ENCODE measurements around the gene GALNT17. TPM values are rescaled to one million over a fixed set of nuclear protein-coding genes. Genes with fewer than 3 reads are reported as not detected.

The GALNT17 gene
- total and polyA plus RNA-seq, 2 experiments from 2014 or later: 11.1 to 65.6 TPM

DNA sequence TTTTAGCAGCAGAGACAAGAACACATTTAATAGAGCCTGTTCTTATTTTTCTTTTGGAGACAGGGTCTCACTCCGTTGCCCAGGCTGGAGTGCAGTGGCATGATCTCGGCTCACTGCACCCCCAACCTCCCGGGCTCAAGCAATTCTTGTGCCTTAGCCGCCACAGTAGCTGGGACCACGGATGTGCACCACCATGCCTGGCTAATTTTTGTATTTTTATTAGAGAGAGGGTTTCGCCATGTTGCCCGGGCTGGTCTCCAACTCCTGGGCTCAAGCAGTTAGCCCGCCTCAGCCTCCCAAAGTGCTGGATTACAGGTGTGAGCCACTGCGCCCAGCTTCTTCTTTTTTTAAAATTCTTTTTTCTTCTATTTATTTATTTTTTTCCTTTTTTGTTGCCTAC, 23.3 kb downstream of the GALNT17 start:
- Histone ChIP-seq H3K27me3 (ENCODE audit: insufficient read depth) (no peaks in the 10 kb centered on the region), H3K4me3 (no peak overlapping the region), H4K20me1 (replicated peaks; ENCODE audit: insufficient read depth) (peaks cover 12% of the 10 kb centered on the region), H3K4me1 (ENCODE audit: insufficient read depth) (peaks cover 4% of the 10 kb centered on the region; the same call in 1 of the 2 replicates), H2AFZ (no peak overlapping the region), H3K4me2 (no peak overlapping the region), H3K36me3 (ENCODE audit: insufficient read depth) (no peaks in the 10 kb centered on the region), H3F3A (replicated peaks; ENCODE audit: low read depth) (no peaks in the 10 kb centered on the region), H3K9me2 (ENCODE audit: insufficient read depth) (no peaks in the 10 kb centered on the region), H3K79me2 (replicated peaks; ENCODE audit: insufficient read depth) (peaks cover 100% of the 10 kb centered on the region), H3K27ac (ENCODE audit: low read depth) (no peak overlapping the region)
- DNase-seq (ENCODE audit: low spot score): no peak
- TF ChIP-seq JUNB (IDR thresholded peaks at IDR 0.05; ENCODE audit: unreplicated experiment): no peak
- TF ChIP-seq, protein P1, sequence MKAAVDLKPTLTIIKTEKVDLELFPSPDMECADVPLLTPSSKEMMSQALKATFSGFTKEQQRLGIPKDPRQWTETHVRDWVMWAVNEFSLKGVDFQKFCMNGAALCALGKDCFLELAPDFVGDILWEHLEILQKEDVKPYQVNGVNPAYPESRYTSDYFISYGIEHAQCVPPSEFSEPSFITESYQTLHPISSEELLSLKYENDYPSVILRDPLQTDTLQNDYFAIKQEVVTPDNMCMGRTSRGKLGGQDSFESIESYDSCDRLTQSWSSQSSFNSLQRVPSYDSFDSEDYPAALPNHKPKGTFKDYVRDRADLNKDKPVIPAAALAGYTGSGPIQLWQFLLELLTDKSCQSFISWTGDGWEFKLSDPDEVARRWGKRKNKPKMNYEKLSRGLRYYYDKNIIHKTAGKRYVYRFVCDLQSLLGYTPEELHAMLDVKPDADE (IDR thresholded peaks at IDR 0.05): no peak
- no peak for TF ChIP-seq NANOG (IDR thresholded peaks at IDR 0.05; ENCODE audit: borderline replicate concordance)
- no peak for TF ChIP-seq EZH2 (IDR thresholded peaks at IDR 0.05; ENCODE audit: low read depth, unreplicated experiment)
- no peak for TF ChIP-seq CREB1 (CRISPR knock-in tag; IDR thresholded peaks at IDR 0.05; ENCODE audit: low read depth)
- TF ChIP-seq, protein P2, sequence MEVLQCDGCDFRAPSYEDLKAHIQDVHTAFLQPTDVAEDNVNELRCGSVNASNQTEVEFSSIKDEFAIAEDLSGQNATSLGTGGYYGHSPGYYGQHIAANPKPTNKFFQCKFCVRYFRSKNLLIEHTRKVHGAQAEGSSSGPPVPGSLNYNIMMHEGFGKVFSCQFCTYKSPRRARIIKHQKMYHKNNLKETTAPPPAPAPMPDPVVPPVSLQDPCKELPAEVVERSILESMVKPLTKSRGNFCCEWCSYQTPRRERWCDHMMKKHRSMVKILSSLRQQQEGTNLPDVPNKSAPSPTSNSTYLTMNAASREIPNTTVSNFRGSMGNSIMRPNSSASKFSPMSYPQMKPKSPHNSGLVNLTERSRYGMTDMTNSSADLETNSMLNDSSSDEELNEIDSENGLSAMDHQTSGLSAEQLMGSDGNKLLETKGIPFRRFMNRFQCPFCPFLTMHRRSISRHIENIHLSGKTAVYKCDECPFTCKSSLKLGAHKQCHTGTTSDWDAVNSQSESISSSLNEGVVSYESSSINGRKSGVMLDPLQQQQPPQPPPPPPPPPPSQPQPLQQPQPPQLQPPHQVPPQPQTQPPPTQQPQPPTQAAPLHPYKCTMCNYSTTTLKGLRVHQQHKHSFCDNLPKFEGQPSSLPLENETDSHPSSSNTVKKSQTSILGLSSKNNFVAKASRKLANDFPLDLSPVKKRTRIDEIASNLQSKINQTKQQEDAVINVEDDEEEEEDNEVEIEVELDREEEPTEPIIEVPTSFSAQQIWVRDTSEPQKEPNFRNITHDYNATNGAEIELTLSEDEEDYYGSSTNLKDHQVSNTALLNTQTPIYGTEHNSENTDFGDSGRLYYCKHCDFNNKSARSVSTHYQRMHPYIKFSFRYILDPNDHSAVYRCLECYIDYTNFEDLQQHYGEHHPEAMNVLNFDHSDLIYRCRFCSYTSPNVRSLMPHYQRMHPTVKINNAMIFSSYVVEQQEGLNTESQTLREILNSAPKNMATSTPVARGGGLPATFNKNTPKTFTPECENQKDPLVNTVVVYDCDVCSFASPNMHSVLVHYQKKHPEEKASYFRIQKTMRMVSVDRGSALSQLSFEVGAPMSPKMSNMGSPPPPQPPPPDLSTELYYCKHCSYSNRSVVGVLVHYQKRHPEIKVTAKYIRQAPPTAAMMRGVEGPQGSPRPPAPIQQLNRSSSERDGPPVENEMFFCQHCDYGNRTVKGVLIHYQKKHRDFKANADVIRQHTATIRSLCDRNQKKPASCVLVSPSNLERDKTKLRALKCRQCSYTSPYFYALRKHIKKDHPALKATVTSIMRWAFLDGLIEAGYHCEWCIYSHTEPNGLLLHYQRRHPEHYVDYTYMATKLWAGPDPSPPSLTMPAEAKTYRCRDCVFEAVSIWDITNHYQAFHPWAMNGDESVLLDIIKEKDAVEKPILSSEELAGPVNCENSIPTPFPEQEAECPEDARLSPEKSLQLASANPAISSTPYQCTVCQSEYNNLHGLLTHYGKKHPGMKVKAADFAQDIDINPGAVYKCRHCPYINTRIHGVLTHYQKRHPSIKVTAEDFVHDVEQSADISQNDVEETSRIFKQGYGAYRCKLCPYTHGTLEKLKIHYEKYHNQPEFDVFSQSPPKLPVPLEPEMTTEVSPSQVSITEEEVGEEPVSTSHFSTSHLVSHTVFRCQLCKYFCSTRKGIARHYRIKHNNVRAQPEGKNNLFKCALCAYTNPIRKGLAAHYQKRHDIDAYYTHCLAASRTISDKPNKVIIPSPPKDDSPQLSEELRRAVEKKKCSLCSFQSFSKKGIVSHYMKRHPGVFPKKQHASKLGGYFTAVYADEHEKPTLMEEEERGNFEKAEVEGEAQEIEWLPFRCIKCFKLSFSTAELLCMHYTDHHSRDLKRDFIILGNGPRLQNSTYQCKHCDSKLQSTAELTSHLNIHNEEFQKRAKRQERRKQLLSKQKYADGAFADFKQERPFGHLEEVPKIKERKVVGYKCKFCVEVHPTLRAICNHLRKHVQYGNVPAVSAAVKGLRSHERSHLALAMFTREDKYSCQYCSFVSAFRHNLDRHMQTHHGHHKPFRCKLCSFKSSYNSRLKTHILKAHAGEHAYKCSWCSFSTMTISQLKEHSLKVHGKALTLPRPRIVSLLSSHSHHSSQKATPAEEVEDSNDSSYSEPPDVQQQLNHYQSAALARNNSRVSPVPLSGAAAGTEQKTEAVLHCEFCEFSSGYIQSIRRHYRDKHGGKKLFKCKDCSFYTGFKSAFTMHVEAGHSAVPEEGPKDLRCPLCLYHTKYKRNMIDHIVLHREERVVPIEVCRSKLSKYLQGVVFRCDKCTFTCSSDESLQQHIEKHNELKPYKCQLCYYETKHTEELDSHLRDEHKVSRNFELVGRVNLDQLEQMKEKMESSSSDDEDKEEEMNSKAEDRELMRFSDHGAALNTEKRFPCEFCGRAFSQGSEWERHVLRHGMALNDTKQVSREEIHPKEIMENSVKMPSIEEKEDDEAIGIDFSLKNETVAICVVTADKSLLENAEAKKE (CRISPR knock-in tag; IDR thresholded peaks at IDR 0.05): no peak
- no peak for TF ChIP-seq POLR2AphosphoS5 (IDR thresholded peaks at IDR 0.05; ENCODE audit: low read depth)
- TF ChIP-seq, protein P3, sequence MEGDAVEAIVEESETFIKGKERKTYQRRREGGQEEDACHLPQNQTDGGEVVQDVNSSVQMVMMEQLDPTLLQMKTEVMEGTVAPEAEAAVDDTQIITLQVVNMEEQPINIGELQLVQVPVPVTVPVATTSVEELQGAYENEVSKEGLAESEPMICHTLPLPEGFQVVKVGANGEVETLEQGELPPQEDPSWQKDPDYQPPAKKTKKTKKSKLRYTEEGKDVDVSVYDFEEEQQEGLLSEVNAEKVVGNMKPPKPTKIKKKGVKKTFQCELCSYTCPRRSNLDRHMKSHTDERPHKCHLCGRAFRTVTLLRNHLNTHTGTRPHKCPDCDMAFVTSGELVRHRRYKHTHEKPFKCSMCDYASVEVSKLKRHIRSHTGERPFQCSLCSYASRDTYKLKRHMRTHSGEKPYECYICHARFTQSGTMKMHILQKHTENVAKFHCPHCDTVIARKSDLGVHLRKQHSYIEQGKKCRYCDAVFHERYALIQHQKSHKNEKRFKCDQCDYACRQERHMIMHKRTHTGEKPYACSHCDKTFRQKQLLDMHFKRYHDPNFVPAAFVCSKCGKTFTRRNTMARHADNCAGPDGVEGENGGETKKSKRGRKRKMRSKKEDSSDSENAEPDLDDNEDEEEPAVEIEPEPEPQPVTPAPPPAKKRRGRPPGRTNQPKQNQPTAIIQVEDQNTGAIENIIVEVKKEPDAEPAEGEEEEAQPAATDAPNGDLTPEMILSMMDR (conservative IDR thresholded peaks at IDR 0.05; ENCODE audit: low read depth in 2 of 2): no peak
- no peak for TF ChIP-seq STAT1 (IDR thresholded peaks at IDR 0.05; ENCODE audit: unreplicated experiment)
- no peak for TF ChIP-seq ZNF114 (CRISPR knock-in tag; IDR thresholded peaks at IDR 0.05)
- TF ChIP-seq, protein P4, sequence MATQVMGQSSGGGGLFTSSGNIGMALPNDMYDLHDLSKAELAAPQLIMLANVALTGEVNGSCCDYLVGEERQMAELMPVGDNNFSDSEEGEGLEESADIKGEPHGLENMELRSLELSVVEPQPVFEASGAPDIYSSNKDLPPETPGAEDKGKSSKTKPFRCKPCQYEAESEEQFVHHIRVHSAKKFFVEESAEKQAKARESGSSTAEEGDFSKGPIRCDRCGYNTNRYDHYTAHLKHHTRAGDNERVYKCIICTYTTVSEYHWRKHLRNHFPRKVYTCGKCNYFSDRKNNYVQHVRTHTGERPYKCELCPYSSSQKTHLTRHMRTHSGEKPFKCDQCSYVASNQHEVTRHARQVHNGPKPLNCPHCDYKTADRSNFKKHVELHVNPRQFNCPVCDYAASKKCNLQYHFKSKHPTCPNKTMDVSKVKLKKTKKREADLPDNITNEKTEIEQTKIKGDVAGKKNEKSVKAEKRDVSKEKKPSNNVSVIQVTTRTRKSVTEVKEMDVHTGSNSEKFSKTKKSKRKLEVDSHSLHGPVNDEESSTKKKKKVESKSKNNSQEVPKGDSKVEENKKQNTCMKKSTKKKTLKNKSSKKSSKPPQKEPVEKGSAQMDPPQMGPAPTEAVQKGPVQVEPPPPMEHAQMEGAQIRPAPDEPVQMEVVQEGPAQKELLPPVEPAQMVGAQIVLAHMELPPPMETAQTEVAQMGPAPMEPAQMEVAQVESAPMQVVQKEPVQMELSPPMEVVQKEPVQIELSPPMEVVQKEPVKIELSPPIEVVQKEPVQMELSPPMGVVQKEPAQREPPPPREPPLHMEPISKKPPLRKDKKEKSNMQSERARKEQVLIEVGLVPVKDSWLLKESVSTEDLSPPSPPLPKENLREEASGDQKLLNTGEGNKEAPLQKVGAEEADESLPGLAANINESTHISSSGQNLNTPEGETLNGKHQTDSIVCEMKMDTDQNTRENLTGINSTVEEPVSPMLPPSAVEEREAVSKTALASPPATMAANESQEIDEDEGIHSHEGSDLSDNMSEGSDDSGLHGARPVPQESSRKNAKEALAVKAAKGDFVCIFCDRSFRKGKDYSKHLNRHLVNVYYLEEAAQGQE (IDR thresholded peaks at IDR 0.05; ENCODE audit: unreplicated experiment): no peak
- TF ChIP-seq ZNF331 (CRISPR knock-in tag; IDR thresholded peaks at IDR 0.05; ENCODE audit: low read depth): no peak
- no peak for TF ChIP-seq EZH2phosphoT487 (IDR thresholded peaks at IDR 0.05; ENCODE audit: unreplicated experiment)
- H3K9me3 Mint-ChIP-seq: peaks cover 7% of the 10 kb centered on the region; the same call in 2 of the 3 replicates
- peaks cover 61% of the 10 kb centered on the region for H3K36me3 Mint-ChIP-seq (ENCODE audit: low read depth)
- H3K4me1 Mint-ChIP-seq: peaks cover 7% of the 10 kb centered on the region; the same call in 2 of the 3 replicates
- no peak for ATAC-seq
- peaks cover 7% of the 10 kb centered on the region for H3K27me3 Mint-ChIP-seq (ENCODE audit: insufficient read depth, low read depth, poor library complexity)
- H3K27ac Mint-ChIP-seq: no peak overlapping the region
- no peak overlapping the region for H3K4me3 Mint-ChIP-seq

Data from GM23338 (cell line).